Measurements from ENCODE around the gene LBH. TPM values are rescaled to one million over a fixed set of nuclear protein-coding genes. Genes with fewer than 3 reads are reported as not detected.

LBH gene
- total RNA-seq, 1 donor from 2014 or later: 137 TPM

- peaks cover 53% of the 10 kb centered on the region for H3K36me3 Mint-ChIP-seq (ENCODE audit: low read depth, unreplicated experiment)
- TF ChIP-seq, protein P1, sequence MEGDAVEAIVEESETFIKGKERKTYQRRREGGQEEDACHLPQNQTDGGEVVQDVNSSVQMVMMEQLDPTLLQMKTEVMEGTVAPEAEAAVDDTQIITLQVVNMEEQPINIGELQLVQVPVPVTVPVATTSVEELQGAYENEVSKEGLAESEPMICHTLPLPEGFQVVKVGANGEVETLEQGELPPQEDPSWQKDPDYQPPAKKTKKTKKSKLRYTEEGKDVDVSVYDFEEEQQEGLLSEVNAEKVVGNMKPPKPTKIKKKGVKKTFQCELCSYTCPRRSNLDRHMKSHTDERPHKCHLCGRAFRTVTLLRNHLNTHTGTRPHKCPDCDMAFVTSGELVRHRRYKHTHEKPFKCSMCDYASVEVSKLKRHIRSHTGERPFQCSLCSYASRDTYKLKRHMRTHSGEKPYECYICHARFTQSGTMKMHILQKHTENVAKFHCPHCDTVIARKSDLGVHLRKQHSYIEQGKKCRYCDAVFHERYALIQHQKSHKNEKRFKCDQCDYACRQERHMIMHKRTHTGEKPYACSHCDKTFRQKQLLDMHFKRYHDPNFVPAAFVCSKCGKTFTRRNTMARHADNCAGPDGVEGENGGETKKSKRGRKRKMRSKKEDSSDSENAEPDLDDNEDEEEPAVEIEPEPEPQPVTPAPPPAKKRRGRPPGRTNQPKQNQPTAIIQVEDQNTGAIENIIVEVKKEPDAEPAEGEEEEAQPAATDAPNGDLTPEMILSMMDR (IDR thresholded peaks at IDR 0.05; ENCODE audit: unreplicated experiment): no peak
- H3K9me3 Mint-ChIP-seq (ENCODE audit: unreplicated experiment): no peaks in the 10 kb centered on the region
- no peak for DNase-seq (ENCODE audit: low spot score)
- peaks cover 17% of the 10 kb centered on the region for H3K27me3 Mint-ChIP-seq (ENCODE audit: unreplicated experiment)
- H3K4me3 Mint-ChIP-seq (ENCODE audit: unreplicated experiment): no peak overlapping the region
- peaks cover 20% of the 10 kb centered on the region for H3K4me1 Mint-ChIP-seq (ENCODE audit: unreplicated experiment)
- H3K27ac Mint-ChIP-seq (ENCODE audit: unreplicated experiment): no peak overlapping the region
These were observed 29.6 kb downstream of the LBH start for GRCh38 chr2:30260941-30261340.

- Mint-ChIP-seq H3K27ac (ENCODE audit: unreplicated experiment) (no peak overlapping the region), H3K27me3 (ENCODE audit: unreplicated experiment) (peaks cover 17% of the 10 kb centered on the region), H3K36me3 (ENCODE audit: low read depth, unreplicated experiment) (peaks cover 50% of the 10 kb centered on the region), H3K9me3 (ENCODE audit: unreplicated experiment) (no peaks in the 10 kb centered on the region), H3K4me3 (ENCODE audit: unreplicated experiment) (no peak overlapping the region), H3K4me1 (ENCODE audit: unreplicated experiment) (peaks cover 22% of the 10 kb centered on the region)
- DNase-seq (ENCODE audit: low spot score): no peak
- TF ChIP-seq, protein P1 (IDR thresholded peaks at IDR 0.05; ENCODE audit: unreplicated experiment): no peak
These were observed 30.4 kb downstream of the LBH start for GRCh38 chr2:30261695-30262211.

DNA sequence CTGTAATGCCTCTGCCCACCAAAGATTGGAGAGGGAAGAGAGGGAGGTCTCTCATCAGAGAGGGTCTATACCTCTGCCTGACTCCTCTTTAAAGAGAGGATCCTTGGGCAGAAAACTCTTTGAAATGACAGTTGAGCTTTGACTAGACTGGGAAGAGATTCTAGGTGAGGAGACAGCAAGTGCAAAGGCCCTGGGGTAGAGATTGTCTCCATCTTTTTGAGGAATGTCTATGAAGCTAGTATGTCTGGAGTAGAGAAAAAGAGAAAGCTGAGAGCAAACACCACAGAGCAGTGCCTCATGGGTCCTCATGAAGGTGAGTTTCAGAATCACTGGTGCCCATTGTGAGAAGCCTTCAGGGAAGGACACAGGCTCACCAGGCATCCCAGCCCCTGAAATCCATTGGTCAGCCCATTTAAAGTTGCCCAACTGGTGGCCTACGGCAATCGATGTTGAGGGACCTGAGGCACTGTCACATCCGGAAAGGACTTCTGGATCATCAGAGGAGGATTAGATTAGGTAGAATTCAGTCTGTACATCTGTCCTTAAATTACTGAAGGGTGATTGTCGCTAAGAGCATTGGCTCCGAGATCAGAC, 31.5 kb downstream of the LBH start:
- peaks cover 17% of the 10 kb centered on the region for H3K4me1 Mint-ChIP-seq (ENCODE audit: unreplicated experiment)
- H3K9me3 Mint-ChIP-seq (ENCODE audit: unreplicated experiment): no peaks in the 10 kb centered on the region
- DNase-seq (ENCODE audit: low spot score): no peak
- peaks cover 14% of the 10 kb centered on the region for H3K27me3 Mint-ChIP-seq (ENCODE audit: unreplicated experiment)
- no peak overlapping the region for H3K4me3 Mint-ChIP-seq (ENCODE audit: unreplicated experiment)
- peaks cover 39% of the 10 kb centered on the region for H3K36me3 Mint-ChIP-seq (ENCODE audit: low read depth, unreplicated experiment)
- TF ChIP-seq, protein P1 (IDR thresholded peaks at IDR 0.05; ENCODE audit: unreplicated experiment): no peak
- H3K27ac Mint-ChIP-seq (ENCODE audit: unreplicated experiment): no peak overlapping the region

DNA sequence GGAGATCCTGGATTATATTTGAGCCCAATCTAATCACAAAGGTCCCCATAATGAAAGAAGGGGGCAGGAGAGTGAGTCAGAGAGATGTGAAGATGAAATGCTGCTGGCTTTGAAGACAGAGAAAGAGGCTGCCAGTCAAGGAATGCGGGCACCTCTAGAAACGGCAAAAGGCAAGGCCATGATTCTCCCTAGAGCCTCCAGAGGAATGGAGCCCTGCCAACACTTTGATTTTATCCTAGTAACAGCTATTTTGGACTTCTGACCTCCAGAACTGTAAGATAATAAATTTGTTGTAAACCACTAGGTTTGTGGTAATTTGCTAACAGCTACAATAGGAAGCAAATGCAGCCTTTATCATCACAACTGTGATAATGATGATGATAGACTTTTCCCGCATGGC, 32.9 kb downstream of the LBH start:
- Mint-ChIP-seq H3K4me1 (ENCODE audit: unreplicated experiment) (peaks cover 17% of the 10 kb centered on the region), H3K4me3 (ENCODE audit: unreplicated experiment) (no peak overlapping the region), H3K27me3 (ENCODE audit: unreplicated experiment) (peaks cover 9% of the 10 kb centered on the region), H3K36me3 (ENCODE audit: low read depth, unreplicated experiment) (peaks cover 28% of the 10 kb centered on the region), H3K27ac (ENCODE audit: unreplicated experiment) (no peak overlapping the region), H3K9me3 (ENCODE audit: unreplicated experiment) (no peaks in the 10 kb centered on the region)
- DNase-seq (ENCODE audit: low spot score): no peak
- TF ChIP-seq, protein P1 (IDR thresholded peaks at IDR 0.05; ENCODE audit: unreplicated experiment): no peak
